Neutrophil (primary cell): Measurements from ENCODE around the gene DIS3L2.

Experiments used
- H3K27ac ChIP-seq: fragments of 200-600 bp; sonication (generic); 2 replicates; pipeline ENCODE4 v1.5.1; 2016; ENCODE audit warnings: mild to moderate bottlenecking, moderate library complexity
- H3K27me3 ChIP-seq: fragments of 200-600 bp; sonication (generic); 2 replicates; pipeline ENCODE4 v1.6.0; 2016; ENCODE audit warnings: mild to moderate bottlenecking
- H3K36me3 ChIP-seq: fragments of 200-600 bp; sonication (generic); 2 replicates; pipeline ENCODE4 v1.5.1; 2017
- H3K4me1 ChIP-seq, 2 experiments: fragments of 200-600 bp in 1 of 2; sonication (generic) in 1 of 2; 1 replicate in 1 of 2; 2 replicates in 1 of 2; pipeline versions ENCODE4 v1.5.1 to v1.6.1; 2013 to 2016; ENCODE audit warnings: low read depth in 1 of 2, low read length in 1 of 2, mild to moderate bottlenecking in 1 of 2, moderate library complexity in 1 of 2; ENCODE audit not compliant: control insufficient read depth in 1 of 2, insufficient read depth in 1 of 2
- H3K4me3 ChIP-seq, 2 experiments: fragments of 200-600 bp in 1 of 2; sonication (generic) in 1 of 2; 1 replicate in 1 of 2; 2 replicates in 1 of 2; pipeline ENCODE4 v1.5.1; 2013 to 2016; ENCODE audit warnings: low read depth in 1 of 2, low read length in 1 of 2, mild to moderate bottlenecking in 1 of 2, moderate library complexity in 1 of 2
- H3K9me3 ChIP-seq: fragments of 200-600 bp; sonication (generic); 2 replicates; pipeline ENCODE4 v1.5.1; 2016
- CTCF ChIP-seq: fragments of 200-600 bp; sonication (generic); IDR thresholded peaks from 2 replicates; pipeline ENCODE4 v1.5.1; 2016; ENCODE audit warnings: antibody characterized with exemption

The DIS3L2 gene

GRCh38 chr2:232142502-232142901 lies 181.0 kb downstream of the DIS3L2 start:
- H3K4me3 ChIP-seq: no peak overlapping the region
- no peaks in the 10 kb centered on the region for H3K36me3 ChIP-seq
- H3K9me3 ChIP-seq: no peaks in the 10 kb centered on the region
- no peak overlapping the region for H3K27ac ChIP-seq
- H3K4me1 ChIP-seq: no peaks in the 10 kb centered on the region
- no peaks in the 10 kb centered on the region for H3K27me3 ChIP-seq
- TF ChIP-seq CTCF: no peak

GRCh38 chr2:232146294-232146693 lies 184.8 kb downstream of the DIS3L2 start:
- Histone ChIP-seq H3K9me3 (no peaks in the 10 kb centered on the region), H3K27me3 (no peaks in the 10 kb centered on the region), H3K4me1 (no peaks in the 10 kb centered on the region), H3K36me3 (no peaks in the 10 kb centered on the region), H3K4me3 (no peak overlapping the region), H3K27ac (no peak overlapping the region)
- no peak for TF ChIP-seq CTCF

GRCh38 chr2:232147440-232148077 lies 186.0 kb downstream of the DIS3L2 start:
- H3K4me3 ChIP-seq: no peak overlapping the region
- H3K4me1 ChIP-seq: no peaks in the 10 kb centered on the region
- H3K36me3 ChIP-seq: no peaks in the 10 kb centered on the region
- H3K27me3 ChIP-seq: no peaks in the 10 kb centered on the region
- no peak for TF ChIP-seq CTCF
- no peaks in the 10 kb centered on the region for H3K9me3 ChIP-seq
- no peak overlapping the region for H3K27ac ChIP-seq

GRCh38 chr2:232162187-232162586 lies 200.7 kb downstream of the DIS3L2 start:
- no peak for TF ChIP-seq CTCF
- no peak overlapping the region for H3K27ac ChIP-seq
- no peaks in the 10 kb centered on the region for H3K9me3 ChIP-seq
- H3K27me3 ChIP-seq: no peaks in the 10 kb centered on the region
- H3K4me1 ChIP-seq: no peaks in the 10 kb centered on the region
- no peak overlapping the region for H3K4me3 ChIP-seq
- peaks cover 14% of the 10 kb centered on the region for H3K36me3 ChIP-seq

GRCh38 chr2:232170396-232170795 lies 208.9 kb downstream of the DIS3L2 start:
- Histone ChIP-seq H3K4me3 (no peak overlapping the region), H3K36me3 (peaks cover 5% of the 10 kb centered on the region), H3K27ac (no peak overlapping the region), H3K27me3 (no peaks in the 10 kb centered on the region), H3K9me3 (no peaks in the 10 kb centered on the region), H3K4me1 (no peaks in the 10 kb centered on the region)
- TF ChIP-seq CTCF: no peak
